IMR-90 (cell line): ENCODE measurements around the gene RARB.

Experiments
- CEBPB ChIP-seq: IDR thresholded peaks from 2 replicates; pipeline ENCODE4 v1.6.1; 2012; ENCODE audit warnings: low read depth, low read length, improper control_type of control experiment
- CHD1 ChIP-seq: IDR thresholded peaks from 2 replicates; pipeline ENCODE4 v1.6.1; 2012; ENCODE audit warnings: low read depth, low read length, improper control_type of control experiment
- MAZ ChIP-seq: IDR thresholded peaks from 2 replicates; pipeline ENCODE4 v1.6.1; 2012; ENCODE audit warnings: low read depth, mild to moderate bottlenecking, low read length, improper control_type of control experiment, moderate library complexity, borderline replicate concordance
- NFE2L2 ChIP-seq: fragments of 150-350 bp; IDR thresholded peaks from 2 replicates; pipeline ENCODE4 v1.6.1; 2016; ENCODE audit warnings: low read depth, mild to moderate bottlenecking, low read length
- POLR2A ChIP-seq: IDR thresholded peaks from 2 replicates; pipeline ENCODE4 v1.6.1; 2012; ENCODE audit warnings: mild to moderate bottlenecking, low read depth, low read length
- RAD21 ChIP-seq: IDR thresholded peaks from 2 replicates; pipeline ENCODE4 v1.6.1; 2012; ENCODE audit warnings: low read length, improper control_type of control experiment
- RCOR1 ChIP-seq: IDR thresholded peaks from 2 replicates; pipeline ENCODE4 v1.6.1; 2012; ENCODE audit warnings: mild to moderate bottlenecking, low read length, improper control_type of control experiment; ENCODE audit not compliant: insufficient replicate concordance
- RFX5 ChIP-seq: IDR thresholded peaks from 2 replicates; pipeline ENCODE4 v1.8.0; 2012; ENCODE audit warnings: low read depth, mild to moderate bottlenecking, low read length, moderate library complexity
- TF ChIP-seq, protein P1 (sequence below): conservative IDR thresholded peaks from 2 replicates; pipeline ENCODE4 v1.5.1; 2012; ENCODE audit warnings: mild to moderate bottlenecking, low read depth, low read length, improper control_type of control experiment
- TF ChIP-seq, protein P2 (sequence below): fragments of 150-350 bp; IDR thresholded peaks from 2 replicates; pipeline ENCODE4 v1.6.1; 2016; ENCODE audit warnings: low read depth, mild to moderate bottlenecking, low read length, moderate library complexity, borderline replicate concordance

DNA sequence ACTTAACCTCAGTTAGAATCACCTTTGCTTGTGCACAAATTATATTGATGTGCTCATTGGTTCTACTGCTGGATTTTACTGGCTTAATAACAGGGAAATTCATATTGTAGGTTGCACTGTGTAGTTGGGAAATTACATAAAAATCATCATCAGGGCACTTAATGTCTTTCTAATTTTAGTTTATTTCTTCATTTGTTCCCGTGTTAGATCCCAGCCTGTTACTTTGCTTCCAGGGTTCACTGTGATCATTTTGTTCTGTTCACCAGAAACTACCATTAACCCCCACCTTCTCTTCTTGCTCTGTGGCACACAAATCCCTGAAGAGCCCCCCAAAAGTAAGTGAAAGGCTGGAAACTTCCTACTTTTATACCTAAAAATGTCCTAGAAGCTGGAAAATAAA, 80.4 kb downstream of the RARB start:
- TF ChIP-seq POLR2A (no peak), RFX5 (no peak), MAZ (no peak), RAD21 (no peak), CHD1 (no peak), CEBPB (no peak), RCOR1 (no peak), NFE2L2 (no peak)
- TF ChIP-seq, protein P1, sequence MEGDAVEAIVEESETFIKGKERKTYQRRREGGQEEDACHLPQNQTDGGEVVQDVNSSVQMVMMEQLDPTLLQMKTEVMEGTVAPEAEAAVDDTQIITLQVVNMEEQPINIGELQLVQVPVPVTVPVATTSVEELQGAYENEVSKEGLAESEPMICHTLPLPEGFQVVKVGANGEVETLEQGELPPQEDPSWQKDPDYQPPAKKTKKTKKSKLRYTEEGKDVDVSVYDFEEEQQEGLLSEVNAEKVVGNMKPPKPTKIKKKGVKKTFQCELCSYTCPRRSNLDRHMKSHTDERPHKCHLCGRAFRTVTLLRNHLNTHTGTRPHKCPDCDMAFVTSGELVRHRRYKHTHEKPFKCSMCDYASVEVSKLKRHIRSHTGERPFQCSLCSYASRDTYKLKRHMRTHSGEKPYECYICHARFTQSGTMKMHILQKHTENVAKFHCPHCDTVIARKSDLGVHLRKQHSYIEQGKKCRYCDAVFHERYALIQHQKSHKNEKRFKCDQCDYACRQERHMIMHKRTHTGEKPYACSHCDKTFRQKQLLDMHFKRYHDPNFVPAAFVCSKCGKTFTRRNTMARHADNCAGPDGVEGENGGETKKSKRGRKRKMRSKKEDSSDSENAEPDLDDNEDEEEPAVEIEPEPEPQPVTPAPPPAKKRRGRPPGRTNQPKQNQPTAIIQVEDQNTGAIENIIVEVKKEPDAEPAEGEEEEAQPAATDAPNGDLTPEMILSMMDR, result no peak
- TF ChIP-seq, protein P2, sequence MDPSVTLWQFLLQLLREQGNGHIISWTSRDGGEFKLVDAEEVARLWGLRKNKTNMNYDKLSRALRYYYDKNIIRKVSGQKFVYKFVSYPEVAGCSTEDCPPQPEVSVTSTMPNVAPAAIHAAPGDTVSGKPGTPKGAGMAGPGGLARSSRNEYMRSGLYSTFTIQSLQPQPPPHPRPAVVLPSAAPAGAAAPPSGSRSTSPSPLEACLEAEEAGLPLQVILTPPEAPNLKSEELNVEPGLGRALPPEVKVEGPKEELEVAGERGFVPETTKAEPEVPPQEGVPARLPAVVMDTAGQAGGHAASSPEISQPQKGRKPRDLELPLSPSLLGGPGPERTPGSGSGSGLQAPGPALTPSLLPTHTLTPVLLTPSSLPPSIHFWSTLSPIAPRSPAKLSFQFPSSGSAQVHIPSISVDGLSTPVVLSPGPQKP, result no peak
